HL-60 (cell line): ENCODE results near the gene CAMK2B.

ENCODE experiments used
- DNase-seq, 2 experiments: peaks; one replicate each; pipeline ENCODE4 v3.0.0-alpha.2; 2010 to 2020; ENCODE audit warnings: low read depth in 1 of 2, low spot score in 1 of 2
- H3K27ac ChIP-seq: fragments of 250-450 bp; sonication (Bioruptor Pico); replicated peaks from 2 replicates; pipeline ENCODE4 v1.5.1; 2020; ENCODE audit warnings: mild to moderate bottlenecking, moderate library complexity
- H3K27me3 ChIP-seq: fragments of 250-450 bp; sonication (Bioruptor Pico); 2 replicates; pipeline ENCODE4 v1.5.1; 2021; ENCODE audit warnings: mild to moderate bottlenecking, moderate library complexity; ENCODE audit not compliant: insufficient read depth, poor library complexity, severe bottlenecking
- H3K4me3 ChIP-seq: replicated peaks from 2 replicates; pipeline ENCODE4 v1.5.1; 2011; ENCODE audit warnings: mild to moderate bottlenecking, control low read depth, low read length; ENCODE audit not compliant: insufficient read depth
- CTCF ChIP-seq: IDR thresholded peaks from one replicate; pipeline ENCODE4 v1.5.1; 2011; ENCODE audit warnings: low read length, control low read depth, inconsistent platforms; ENCODE audit not compliant: insufficient read depth
- GABPA ChIP-seq: IDR thresholded peaks from 2 replicates; pipeline ENCODE4 v1.6.1; 2012; ENCODE audit warnings: low read depth
- POLR2AphosphoS5 ChIP-seq: IDR thresholded peaks from 2 replicates; pipeline ENCODE4 v1.6.1; 2012; ENCODE audit warnings: low read depth
- REST ChIP-seq: IDR thresholded peaks from 2 replicates; pipeline ENCODE4 v1.6.1; 2012; ENCODE audit warnings: low read depth; ENCODE audit not compliant: insufficient replicate concordance
- SPI1 ChIP-seq: IDR thresholded peaks from 2 replicates; pipeline ENCODE4 v1.6.1; 2012; ENCODE audit warnings: low read depth, mild to moderate bottlenecking, borderline replicate concordance

CAMK2B gene

GRCh38 chr7:44216521-44217222 lies 108.7 kb downstream of the CAMK2B start:
- TF ChIP-seq CTCF (no peak), POLR2AphosphoS5 (no peak), SPI1 (no peak), REST (no peak), GABPA (no peak)
- no peak for DNase-seq
- Histone ChIP-seq H3K4me3 (no peak overlapping the region), H3K27ac (no peak overlapping the region), H3K27me3 (no peaks in the 10 kb centered on the region)

- Histone ChIP-seq H3K4me3 (no peak overlapping the region), H3K27me3 (no peaks in the 10 kb centered on the region), H3K27ac (no peak overlapping the region)
- TF ChIP-seq REST (no peak), GABPA (no peak), SPI1 (no peak)
- no peak for DNase-seq
Observed at GRCh38 chr7:44216019-44216418, 109.4 kb downstream of the CAMK2B start.

GRCh38 chr7:44215531-44215930 lies 109.9 kb downstream of the CAMK2B start:
- TF ChIP-seq CTCF (no peak), SPI1 (no peak), GABPA (no peak), REST (no peak), POLR2AphosphoS5 (no peak)
- Histone ChIP-seq H3K4me3 (no peak overlapping the region), H3K27me3 (no peaks in the 10 kb centered on the region), H3K27ac (no peak overlapping the region)
- DNase-seq: no peak
